ENCODE measurements around the gene ARL16. TPM values are rescaled to one million over a fixed set of nuclear protein-coding genes. Genes with fewer than 3 reads are reported as not detected.

ARL16 gene
- total RNA-seq, 1 experiment from 2014 or later, result 52.7 TPM

DNA sequence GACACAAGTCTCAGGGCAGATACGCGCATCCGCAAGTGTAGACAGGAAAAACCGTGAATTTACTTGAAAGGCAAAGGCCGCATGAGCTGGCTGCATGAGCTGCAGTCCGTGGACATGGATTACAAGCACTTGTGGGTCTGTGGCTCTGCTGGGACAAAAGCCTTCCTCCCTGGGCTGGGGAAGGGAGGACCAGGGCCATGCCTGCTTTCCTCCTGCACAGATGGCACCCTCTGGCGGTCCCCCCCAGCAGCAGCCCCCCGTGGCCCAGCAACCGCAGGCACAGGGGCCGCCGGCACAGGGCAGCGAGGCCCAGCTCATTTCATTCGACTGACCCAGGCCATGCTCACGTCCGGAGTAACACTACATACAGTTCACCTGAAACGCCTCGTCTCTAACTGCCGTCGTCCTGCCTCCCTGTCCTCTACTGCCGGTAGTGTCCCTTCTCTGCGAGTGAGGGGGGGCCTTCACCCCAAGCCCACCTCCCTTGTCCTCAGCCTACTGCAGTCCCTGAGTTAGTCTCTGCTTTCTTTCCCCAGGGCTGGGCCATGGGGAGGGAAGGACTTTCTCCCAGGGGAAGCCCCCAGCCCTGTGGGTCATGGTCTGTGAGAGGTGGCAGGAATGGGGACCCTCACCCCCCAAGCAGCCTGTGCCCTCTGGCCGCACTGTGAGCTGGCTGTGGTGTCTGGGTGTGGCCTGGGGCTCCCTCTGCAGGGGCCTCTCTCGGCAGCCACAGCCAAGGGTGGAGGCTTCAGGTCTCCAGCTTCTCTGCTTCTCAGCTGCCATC, 17.9 kb upstream of the ARL16 start:
- DNase-seq (ENCODE audit: low read depth, low spot score) (no peak), ATAC-seq (peak; percentile 49)
- Histone ChIP-seq H3K4me1 (ENCODE audit: control insufficient read depth, insufficient read depth, low read length) (peaks cover 17% of the 10 kb centered on the region), H3K27ac (ENCODE audit: low read length) (peak overlapping the region; percentile 96), H3K27me3 (ENCODE audit: control insufficient read depth, insufficient read depth, low read length) (no peaks in the 10 kb centered on the region), H3K9me3 (ENCODE audit: control insufficient read depth, insufficient read depth, low read depth, low read length) (no peaks in the 10 kb centered on the region), H3K36me3 (ENCODE audit: control insufficient read depth, insufficient read depth, low read length) (peaks cover 22% of the 10 kb centered on the region), H3K4me3 (ENCODE audit: low read depth in 2 of 2, low read length in 2 of 2) (peak overlapping the region; percentile 96 to 98)
- in situ Hi-C loops (cut with HindIII; ENCODE audit: low pct_unique_long_range_greater_than_20kb, low sequenced_read_pairs) (no loop called here), intact Hi-C loops (cut with micrococcal nuclease; ENCODE audit: unreplicated experiment) (no loop called here)
- BruUV-seq (replicated peaks), result no TSS peak
- TF ChIP-seq SIN3A (IDR thresholded peaks at IDR 0.05; ENCODE audit: borderline replicate concordance, insufficient read depth, low read depth, low read length), result no peak
- TF ChIP-seq, protein P1, sequence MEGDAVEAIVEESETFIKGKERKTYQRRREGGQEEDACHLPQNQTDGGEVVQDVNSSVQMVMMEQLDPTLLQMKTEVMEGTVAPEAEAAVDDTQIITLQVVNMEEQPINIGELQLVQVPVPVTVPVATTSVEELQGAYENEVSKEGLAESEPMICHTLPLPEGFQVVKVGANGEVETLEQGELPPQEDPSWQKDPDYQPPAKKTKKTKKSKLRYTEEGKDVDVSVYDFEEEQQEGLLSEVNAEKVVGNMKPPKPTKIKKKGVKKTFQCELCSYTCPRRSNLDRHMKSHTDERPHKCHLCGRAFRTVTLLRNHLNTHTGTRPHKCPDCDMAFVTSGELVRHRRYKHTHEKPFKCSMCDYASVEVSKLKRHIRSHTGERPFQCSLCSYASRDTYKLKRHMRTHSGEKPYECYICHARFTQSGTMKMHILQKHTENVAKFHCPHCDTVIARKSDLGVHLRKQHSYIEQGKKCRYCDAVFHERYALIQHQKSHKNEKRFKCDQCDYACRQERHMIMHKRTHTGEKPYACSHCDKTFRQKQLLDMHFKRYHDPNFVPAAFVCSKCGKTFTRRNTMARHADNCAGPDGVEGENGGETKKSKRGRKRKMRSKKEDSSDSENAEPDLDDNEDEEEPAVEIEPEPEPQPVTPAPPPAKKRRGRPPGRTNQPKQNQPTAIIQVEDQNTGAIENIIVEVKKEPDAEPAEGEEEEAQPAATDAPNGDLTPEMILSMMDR (IDR thresholded peaks at IDR 0.05), result peak; percentile 50; the same call in 1 of the 2 replicates
- peak; percentile 41; the same call in 1 of the 2 replicates for TF ChIP-seq TCF7L2 (IDR thresholded peaks at IDR 0.05; ENCODE audit: low read depth, low read length)
- POLR2A ChIA-PET, result no interaction called here
- CTCF ChIA-PET, result no interaction called here

GRCh38 chr17:81700353-81701287, 17.0 kb upstream of the ARL16 start:
- Histone ChIP-seq H3K27ac (ENCODE audit: low read length) (peak overlapping the region; percentile 96), H3K4me1 (ENCODE audit: control insufficient read depth, insufficient read depth, low read length) (peaks cover 17% of the 10 kb centered on the region), H3K9me3 (ENCODE audit: control insufficient read depth, insufficient read depth, low read depth, low read length) (no peaks in the 10 kb centered on the region), H3K36me3 (ENCODE audit: control insufficient read depth, insufficient read depth, low read length) (peaks cover 22% of the 10 kb centered on the region), H3K4me3 (ENCODE audit: low read depth in 2 of 2, low read length in 2 of 2) (peak overlapping the region; percentile 96 to 98), H3K27me3 (ENCODE audit: control insufficient read depth, insufficient read depth, low read length) (no peaks in the 10 kb centered on the region)
- ATAC-seq (peak; percentile 5; the same call in 1 of the 2 replicates), DNase-seq (ENCODE audit: low read depth, low spot score) (no peak)
- CTCF ChIA-PET, result no interaction called here
- POLR2A ChIA-PET, result no interaction called here
- TF ChIP-seq TCF7L2 (IDR thresholded peaks at IDR 0.05; ENCODE audit: low read depth, low read length) (no peak), REST (IDR thresholded peaks at IDR 0.05; ENCODE audit: insufficient read depth in 1 of 2, low read depth in 2 of 2, low read length in 1 of 2) (no peak), POLR2AphosphoS5 (IDR thresholded peaks at IDR 0.05; ENCODE audit: low read depth, low read length) (no peak)
- TF ChIP-seq, protein P1 (IDR thresholded peaks at IDR 0.05), result no peak
- intact Hi-C loops (cut with micrococcal nuclease; ENCODE audit: unreplicated experiment), result no loop called here
- no TSS peak for BruUV-seq (replicated peaks)
- in situ Hi-C loops (cut with HindIII; ENCODE audit: low pct_unique_long_range_greater_than_20kb, low sequenced_read_pairs), result no loop called here
